GM21381 (cell line): ENCODE measurements around the gene SECISBP2.

Source experiments
- ATAC-seq: cut with Tn5 transposase; IDR thresholded peaks from one replicate; pipeline ENCODE4 v1.9.1; 2021; ENCODE audit warnings: mild to moderate bottlenecking, moderate library complexity; ENCODE audit not compliant: unreplicated experiment

SECISBP2 gene

GRCh38 chr9:89398621-89399020, 80.3 kb downstream of the SECISBP2 start:
- no peak for ATAC-seq

GRCh38 chr9:89400403-89401116, 82.3 kb downstream of the SECISBP2 start:
- ATAC-seq = peak; percentile 63

- no peak for ATAC-seq
Measured at GRCh38 chr9:89402695-89403427, 84.6 kb downstream of the SECISBP2 start.

GRCh38 chr9:89404074-89404473, 85.8 kb downstream of the SECISBP2 start:
- no peak for ATAC-seq

- peak; percentile 61 for ATAC-seq
Measured at GRCh38 chr9:89405826-89406225, 87.5 kb downstream of the SECISBP2 start.

- no peak for ATAC-seq
Measured at GRCh38 chr9:89407070-89407469, 88.8 kb downstream of the SECISBP2 start.

GRCh38 chr9:89408628-89409101, 90.4 kb downstream of the SECISBP2 start:
- ATAC-seq = no peak
